ENCODE results near the gene CHD9NB.
"Not testable (repeated sequence)": the region's sequence is repeated elsewhere in the genome, so short reads cannot be mapped to it uniquely, and the experiment has no call there.

CHD9NB gene

DNA sequence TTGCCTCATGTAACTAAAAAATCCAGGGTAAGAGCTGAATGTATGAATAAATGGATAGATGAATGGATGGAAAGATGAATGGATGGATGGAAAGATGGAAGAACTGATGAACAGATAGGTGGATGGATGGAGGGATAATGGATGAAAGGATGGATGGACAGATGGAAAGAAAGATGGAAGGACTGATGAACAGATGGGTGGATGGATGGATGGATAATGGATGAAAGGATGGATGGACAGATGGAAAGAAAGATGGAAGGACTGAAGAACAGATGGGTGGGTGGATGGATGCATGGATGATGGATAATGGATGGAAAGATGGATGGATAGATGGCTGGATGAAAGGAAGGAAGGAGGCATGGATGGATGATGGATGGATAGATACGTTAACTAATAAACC, 11.9 kb downstream of the CHD9NB start:
- H3K4me3 ChIP-seq (ENCODE audit: low read length), result no peak overlapping the region
- DNase-seq (ENCODE audit: low read depth), result no peak
- no peak for TF ChIP-seq CTCF (conservative IDR thresholded peaks at IDR 0.05; ENCODE audit: low read depth, low read length)

- DNase-seq (ENCODE audit: low read depth); H3K4me3 ChIP-seq (ENCODE audit: low read length): not testable (repeated sequence)
Observed at GRCh38 chr16:53036711-53037110, 16.0 kb downstream of the CHD9NB start.

DNA sequence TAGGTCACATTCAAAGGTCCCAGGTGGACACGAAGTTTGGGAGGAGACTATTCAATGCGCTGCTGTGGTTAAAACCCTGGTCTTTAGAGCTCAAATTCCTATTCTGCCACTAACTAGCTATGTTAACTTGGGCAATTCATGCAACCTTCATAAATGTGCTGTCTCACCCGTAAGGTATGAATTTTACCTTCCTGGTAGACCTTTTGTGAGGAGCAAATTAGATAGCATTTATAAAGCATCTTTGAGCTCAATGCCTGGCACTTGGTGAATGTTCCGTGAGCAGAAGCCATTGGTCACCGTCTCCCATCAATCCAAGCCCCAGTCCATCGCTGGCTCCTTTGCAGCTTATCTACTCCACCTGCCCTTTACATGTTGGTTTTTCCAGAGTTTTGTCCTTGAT, 16.6 kb downstream of the CHD9NB start:
- H3K4me3 ChIP-seq (ENCODE audit: low read length), result no peak overlapping the region
- no peak for DNase-seq (ENCODE audit: low read depth)
- no peak for TF ChIP-seq CTCF (conservative IDR thresholded peaks at IDR 0.05; ENCODE audit: low read depth, low read length)

- DNase-seq (ENCODE audit: low read depth), result no peak
- no peak overlapping the region for H3K4me3 ChIP-seq (ENCODE audit: low read length)
Observed at GRCh38 chr16:53035176-53035942, 17.3 kb downstream of the CHD9NB start.

GRCh38 chr16:53034306-53034705, 18.4 kb downstream of the CHD9NB start:
- no peak overlapping the region for H3K4me3 ChIP-seq (ENCODE audit: low read length)
- no peak for TF ChIP-seq CTCF (conservative IDR thresholded peaks at IDR 0.05; ENCODE audit: low read depth, low read length)
- DNase-seq (ENCODE audit: low read depth), result no peak

More at GRCh38 chr16:53035176-53035942, 17.3 kb downstream of the CHD9NB start:
- TF ChIP-seq CTCF (conservative IDR thresholded peaks at IDR 0.05; ENCODE audit: low read depth, low read length), result no peak

DNA sequence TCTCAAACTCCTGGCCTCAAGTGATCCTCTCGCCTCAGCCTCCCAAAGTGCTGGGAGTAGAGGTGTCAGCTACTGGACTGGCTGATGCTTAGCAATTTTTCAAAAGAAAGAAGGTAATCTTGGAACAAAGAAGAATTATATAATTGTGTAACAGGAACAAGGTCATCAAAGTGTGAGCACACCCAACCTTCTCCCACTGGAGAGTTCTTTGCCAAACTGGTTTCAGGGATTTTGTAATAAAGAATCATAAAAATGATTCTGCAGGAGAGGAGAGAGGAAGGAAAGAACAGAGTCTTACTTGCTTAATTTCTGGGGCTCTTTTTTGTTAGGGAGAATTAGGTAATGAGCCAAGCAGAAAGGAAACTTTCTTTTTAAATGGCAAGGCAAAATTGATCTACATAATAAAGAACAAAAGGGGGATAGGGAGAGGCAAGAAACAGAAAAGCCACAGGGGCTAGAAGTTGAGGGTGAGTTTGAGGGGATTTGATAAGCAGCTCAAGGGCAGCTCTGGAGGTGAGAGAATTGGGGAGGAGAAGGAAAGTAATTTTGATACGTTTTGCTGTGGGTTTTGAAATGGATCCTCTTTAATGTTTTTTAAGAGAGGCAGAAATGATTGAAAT, 21.3 kb downstream of the CHD9NB start:
- no peak for DNase-seq (ENCODE audit: low read depth)
- no peak for TF ChIP-seq CTCF (conservative IDR thresholded peaks at IDR 0.05; ENCODE audit: low read depth, low read length)
- H3K4me3 ChIP-seq (ENCODE audit: low read length), result no peak overlapping the region

GRCh38 chr16:53029971-53030370, 22.7 kb downstream of the CHD9NB start:
- TF ChIP-seq CTCF (conservative IDR thresholded peaks at IDR 0.05; ENCODE audit: low read depth, low read length), result no peak
- no peak for DNase-seq (ENCODE audit: low read depth)
- H3K4me3 ChIP-seq (ENCODE audit: low read length), result no peak overlapping the region
